T-cell (primary cell): ENCODE measurements around the gene CDC6. TPM values are rescaled to one million over a fixed set of nuclear protein-coding genes. Genes with fewer than 3 reads are reported as not detected.

Experiments used
- ATAC-seq, 4 experiments: fragments of 200-7000 bp in 3 of 4; fragments of 150-1000 bp in 1 of 4; cut with Tn5 transposase; replicated peaks in 1 of 4; 1 replicate in 3 of 4; 2 replicates in 1 of 4; pipeline ENCODE4 v1.10.0; 2021; ENCODE audit warnings: moderate library complexity in 3 of 4, mild to moderate bottlenecking in 2 of 4, moderate number of reproducible peaks in 1 of 4
- CTCF ChIA-PET, 2 donors: fragments of 300-600 bp; sonication (Branson Sonifier 250); formaldehyde crosslinking; loops; one replicate each; lab custom pipeline; 2022; ENCODE audit warnings: antibody characterized with exemption in 2 of 2; lab: Charles Lee
- POLR2A ChIA-PET, 2 donors: fragments of 300-600 bp; sonication (Branson Sonifier 250); formaldehyde crosslinking; loops; one replicate each; lab custom pipeline; 2022; ENCODE audit warnings: antibody characterized with exemption in 2 of 2; lab: Charles Lee
- DNase-seq, 35 experiments: peaks; one replicate each; pipeline versions ENCODE4 v3.0.0 to v3.0.0-alpha.2; 2013 to 2023
- H3K27ac ChIP-seq: one replicate; pipeline ENCODE4 v1.5.1; 2013; ENCODE audit warnings: low read length
- H3K27me3 ChIP-seq, 2 experiments: replicated peaks in 1 of 2; 1 replicate in 1 of 2; 2 replicates in 1 of 2; pipeline versions ENCODE4 v1.6.1 to v1.7.0; 2013; ENCODE audit warnings: low read length in 1 of 2, mixed read lengths in 1 of 2; ENCODE audit not compliant: control insufficient read depth in 2 of 2, insufficient read depth in 2 of 2; ENCODE audit errors: extremely low read depth in 1 of 2
- H3K36me3 ChIP-seq, 2 donors: 1 replicate in 1 of 2; 2 replicates in 1 of 2; pipeline versions ENCODE4 v1.6.1 to v1.7.0; 2013; ENCODE audit warnings: low read length in 1 of 2; ENCODE audit not compliant: control insufficient read depth in 2 of 2, insufficient read depth in 1 of 2; ENCODE audit errors: extremely low read depth in 1 of 2
- H3K4me1 ChIP-seq, 2 experiments: 1 replicate in 1 of 2; 2 replicates in 1 of 2; pipeline versions ENCODE4 v1.6.1 to v1.7.0; 2013; ENCODE audit warnings: low read length in 2 of 2, mixed read lengths in 1 of 2; ENCODE audit not compliant: insufficient read depth in 2 of 2, control insufficient read depth in 1 of 2; ENCODE audit errors: extremely low read depth in 1 of 2
- H3K4me3 ChIP-seq, 2 donors: 1 replicate in 1 of 2; 2 replicates in 1 of 2; pipeline versions ENCODE4 v1.5.1 to v1.7.0; 2013; ENCODE audit warnings: mild to moderate bottlenecking in 2 of 2, low read length in 1 of 2, moderate library complexity in 1 of 2; ENCODE audit not compliant: control insufficient read depth in 1 of 2; ENCODE audit errors: extremely low read depth in 1 of 2
- H3K9me3 ChIP-seq: 2 replicates; pipeline ENCODE4 v1.7.0; 2013
- H3K27ac Mint-ChIP-seq, 2 donors: one replicate each; pipeline ENCODE4 v1.8.0; 2020 to 2021; ENCODE audit warnings: mild to moderate bottlenecking in 2 of 2, mixed read lengths in 2 of 2
- H3K27me3 Mint-ChIP-seq, 2 donors: one replicate each; pipeline ENCODE4 v1.8.0; 2021 to 2022; ENCODE audit warnings: mixed read lengths in 2 of 2
- H3K36me3 Mint-ChIP-seq: one replicate; pipeline ENCODE4 v1.8.0; 2021; ENCODE audit warnings: mixed read lengths
- H3K4me1 Mint-ChIP-seq, 3 donors: one replicate each; pipeline ENCODE4 v1.8.0; 2020 to 2022; ENCODE audit warnings: mixed read lengths in 3 of 3, mild to moderate bottlenecking in 1 of 3
- H3K4me3 Mint-ChIP-seq, 3 donors: one replicate each; pipeline ENCODE4 v1.8.0; 2020 to 2022; ENCODE audit warnings: mild to moderate bottlenecking in 3 of 3, mixed read lengths in 3 of 3, moderate library complexity in 3 of 3
- H3K9me3 Mint-ChIP-seq, 3 donors: one replicate each; pipeline ENCODE4 v1.8.0; 2020 to 2022; ENCODE audit warnings: mixed read lengths in 3 of 3
- WGBS: methylation state at CpG from one replicate; pipeline ENCODE4 v1.1.5; 2013; ENCODE audit warnings: missing lambda C conversion rate; ENCODE audit not compliant: insufficient coverage; 5-methylcytosine and 5-hydroxymethylcytosine counted together
- total RNA-seq, 35 experiments: library from RNA in 6 of 35; stranded (reverse) in 6 of 35; fragments of 120-200 nt in 1 of 35; gene quantifications; one replicate each; pipeline versions ENCODE4 v1.2.1 to v1.2.4 and lab custom pipeline; 2013 to 2026

Gene CDC6
- total RNA-seq, 5 donors from 2014 or later (not counting 1 experiment from before 2014, with no cell fraction given), result 1.3 to 3.2 (median 2.1) TPM

GRCh38 chr17:40264458-40265185 lies 23.1 kb upstream of the CDC6 start:
- H3K4me1 ChIP-seq, result no peaks in the 10 kb centered on the region
- H3K27me3 ChIP-seq, result no peaks in the 10 kb centered on the region
- ChIA-PET POLR2A (no interaction called here), CTCF (interaction anchor here in 1 of 2 donors (0.8 kb wide), 1 partner anchor 31 kb away, joined by 3 read pairs; no protein-coding TSS in a partner anchor)
- Mint-ChIP-seq H3K27me3 (no peaks in the 10 kb centered on the region), H3K9me3 (no peaks in the 10 kb centered on the region), H3K4me1 (no peaks in the 10 kb centered on the region), H3K27ac (no peak overlapping the region), H3K36me3 (peaks cover 25% of the 10 kb centered on the region), H3K4me3 (no peak overlapping the region)
- no peak overlapping the region for H3K4me3 ChIP-seq
- WGBS, result 96% methylated on average over 16 of the region's 21 CpGs
- H3K27ac ChIP-seq, result no peak overlapping the region
- H3K36me3 ChIP-seq, result peaks cover 8 to 74% of the 10 kb centered on the region in 2 donors
- H3K9me3 ChIP-seq, result no peaks in the 10 kb centered on the region
- no peak for ATAC-seq
- no peak for DNase-seq

- POLR2A ChIA-PET, result no interaction called here
- 98% methylated on average over 5 of the region's 5 CpGs for WGBS
Measured at GRCh38 chr17:40265337-40265736, 22.3 kb upstream of the CDC6 start.

GRCh38 chr17:40266882-40267281 lies 20.8 kb upstream of the CDC6 start:
- CTCF ChIA-PET, result interaction anchor here in 1 of 2 donors (0.6 kb wide), 1 partner anchor 189 kb away, joined by 5 read pairs; no protein-coding TSS in a partner anchor
- Mint-ChIP-seq H3K36me3 (peaks cover 18% of the 10 kb centered on the region), H3K9me3 (no peaks in the 10 kb centered on the region), H3K27ac (no peak overlapping the region), H3K4me1 (no peaks in the 10 kb centered on the region), H3K4me3 (no peak overlapping the region), H3K27me3 (no peaks in the 10 kb centered on the region)
- Histone ChIP-seq H3K36me3 (peaks cover 8 to 79% of the 10 kb centered on the region in 2 donors), H3K4me3 (no peak overlapping the region), H3K4me1 (no peaks in the 10 kb centered on the region), H3K27me3 (no peaks in the 10 kb centered on the region), H3K9me3 (no peaks in the 10 kb centered on the region), H3K27ac (no peak overlapping the region)
- no peak for DNase-seq
- no peak for ATAC-seq
- WGBS, result 97% methylated on average over 6 of the region's 6 CpGs
- POLR2A ChIA-PET, result interaction anchor here (0.6 kb wide), 2 partner anchors 10 to 22 kb away, joined by 3 to 4 read pairs; no protein-coding TSS in a partner anchor

More at GRCh38 chr17:40265337-40265736, 22.3 kb upstream of the CDC6 start:
- Mint-ChIP-seq H3K4me1 (no peaks in the 10 kb centered on the region), H3K27me3 (no peaks in the 10 kb centered on the region), H3K9me3 (no peaks in the 10 kb centered on the region), H3K4me3 (no peak overlapping the region), H3K27ac (no peak overlapping the region), H3K36me3 (peaks cover 24% of the 10 kb centered on the region)
- no peaks in the 10 kb centered on the region for H3K9me3 ChIP-seq
- no peak overlapping the region for H3K27ac ChIP-seq
- no peaks in the 10 kb centered on the region for H3K27me3 ChIP-seq
- DNase-seq (no peak), ATAC-seq (no peak)
- H3K4me1 ChIP-seq, result no peaks in the 10 kb centered on the region
- peaks cover 8 to 76% of the 10 kb centered on the region in 2 donors for H3K36me3 ChIP-seq
- H3K4me3 ChIP-seq, result no peak overlapping the region
- CTCF ChIA-PET, result interaction anchor here in 1 of 2 donors (0.6 kb wide), 1 partner anchor 10 kb away, joined by 4 read pairs; no protein-coding TSS in a partner anchor

- no peak overlapping the region for H3K4me3 ChIP-seq
- peaks cover 8 to 73% of the 10 kb centered on the region in 2 donors for H3K36me3 ChIP-seq
- no peaks in the 10 kb centered on the region for H3K4me1 ChIP-seq
- ChIA-PET POLR2A (no interaction called here), CTCF (no interaction called here)
- ATAC-seq (no peak), DNase-seq (no peak)
- H3K27ac Mint-ChIP-seq, result no peak overlapping the region
- WGBS, result no CpG with 5 or more reads among the region's 2 CpGs
- no peaks in the 10 kb centered on the region for H3K27me3 ChIP-seq
- H3K36me3 Mint-ChIP-seq, result peaks cover 16% of the 10 kb centered on the region
- no peak overlapping the region for H3K4me3 Mint-ChIP-seq
- no peaks in the 10 kb centered on the region for H3K27me3 Mint-ChIP-seq
- peaks cover 0 to 5% (median 0%) of the 10 kb centered on the region in 3 donors for H3K4me1 Mint-ChIP-seq
- H3K9me3 Mint-ChIP-seq, result no peaks in the 10 kb centered on the region
- no peaks in the 10 kb centered on the region for H3K9me3 ChIP-seq
- no peak overlapping the region for H3K27ac ChIP-seq
Measured at GRCh38 chr17:40268141-40268712, 19.5 kb upstream of the CDC6 start.

- H3K4me3 Mint-ChIP-seq, result no peak overlapping the region
- H3K36me3 ChIP-seq, result peaks cover 12 to 74% of the 10 kb centered on the region in 2 donors
- H3K9me3 ChIP-seq, result no peaks in the 10 kb centered on the region
- H3K4me1 ChIP-seq, result peaks cover 0 to 7% of the 10 kb centered on the region in 2 experiments
- peaks cover 60% of the 10 kb centered on the region for H3K36me3 Mint-ChIP-seq
- H3K9me3 Mint-ChIP-seq, result no peaks in the 10 kb centered on the region
- H3K27ac Mint-ChIP-seq, result peak overlapping the region; percentile 36 to 39
- DNase-seq, result no peak
- POLR2A ChIA-PET, result no interaction called here
- H3K27me3 Mint-ChIP-seq, result no peaks in the 10 kb centered on the region
- no peak overlapping the region for H3K4me3 ChIP-seq
- ATAC-seq, result no peak
- H3K4me1 Mint-ChIP-seq, result peaks cover 0 to 18% (median 5%) of the 10 kb centered on the region in 3 donors
- H3K27ac ChIP-seq, result no peak overlapping the region
- CTCF ChIA-PET, result no interaction called here
- no peaks in the 10 kb centered on the region for H3K27me3 ChIP-seq
- no CpG with 5 or more reads among the region's 1 CpG for WGBS
Measured at GRCh38 chr17:40278414-40278813, 9.3 kb upstream of the CDC6 start.

GRCh38 chr17:40279402-40279801 lies 8.3 kb upstream of the CDC6 start:
- Histone ChIP-seq H3K4me3 (no peak overlapping the region), H3K27ac (no peak overlapping the region), H3K9me3 (no peaks in the 10 kb centered on the region), H3K27me3 (no peaks in the 10 kb centered on the region), H3K36me3 (peaks cover 10 to 66% of the 10 kb centered on the region in 2 donors), H3K4me1 (peaks cover 0 to 8% of the 10 kb centered on the region in 2 experiments)
- CTCF ChIA-PET, result interaction anchor here in 1 of 2 donors (0.6 kb wide), 1 partner anchor 12 kb away, joined by 4 read pairs; no protein-coding TSS in a partner anchor
- no peak overlapping the region for H3K4me3 Mint-ChIP-seq
- H3K9me3 Mint-ChIP-seq, result no peaks in the 10 kb centered on the region
- H3K27me3 Mint-ChIP-seq, result no peaks in the 10 kb centered on the region
- DNase-seq (no peak), ATAC-seq (no peak)
- WGBS, result 100% methylated on average over 3 of the region's 4 CpGs
- H3K4me1 Mint-ChIP-seq, result peaks cover 9 to 28% (median 15%) of the 10 kb centered on the region in 3 donors
- H3K27ac Mint-ChIP-seq, result no peak overlapping the region
- H3K36me3 Mint-ChIP-seq, result peaks cover 54% of the 10 kb centered on the region
- POLR2A ChIA-PET, result interaction anchor here (0.5 to 0.6 kb wide), 2 partner anchors 13 to 38 kb away, joined by 3 to 6 read pairs; no protein-coding TSS in a partner anchor
